Activated CD4-positive, alpha-beta T cell treated with anti-CD3 and anti-CD28 coated beads, Interleukin-2, amount 50 U/mL, for 4 hours (primary cell): ENCODE data around the gene GPR37L1.
"Not testable (repeated sequence)": the region's sequence is repeated elsewhere in the genome, so short reads cannot be mapped to it uniquely, and the experiment has no call there.

Source experiments
- DNase-seq, 2 experiments: peaks; one replicate each; pipeline ENCODE4 v3.0.0-alpha.2; 2020

The GPR37L1 gene

DNA sequence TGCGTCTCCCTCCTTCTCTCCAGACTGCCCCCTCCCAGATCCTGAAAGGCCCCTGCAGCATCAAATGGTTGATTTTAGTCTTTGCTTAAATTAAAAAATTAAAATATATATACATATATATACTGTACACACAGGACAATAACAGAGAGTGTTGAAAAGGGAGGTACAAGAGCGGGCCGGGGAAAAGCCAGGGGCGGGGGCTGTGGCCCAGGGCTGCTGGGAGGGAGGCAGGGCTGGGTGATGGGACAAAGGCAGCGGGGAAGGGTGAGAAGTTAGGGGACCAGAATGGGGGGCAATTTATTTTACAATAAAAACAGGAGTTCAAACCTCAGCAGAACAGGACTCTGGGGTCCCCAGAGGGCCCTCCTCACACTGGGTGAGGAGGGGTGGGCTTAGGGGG, 11.3 kb downstream of the GPR37L1 start:
- DNase-seq = no peak

DNA sequence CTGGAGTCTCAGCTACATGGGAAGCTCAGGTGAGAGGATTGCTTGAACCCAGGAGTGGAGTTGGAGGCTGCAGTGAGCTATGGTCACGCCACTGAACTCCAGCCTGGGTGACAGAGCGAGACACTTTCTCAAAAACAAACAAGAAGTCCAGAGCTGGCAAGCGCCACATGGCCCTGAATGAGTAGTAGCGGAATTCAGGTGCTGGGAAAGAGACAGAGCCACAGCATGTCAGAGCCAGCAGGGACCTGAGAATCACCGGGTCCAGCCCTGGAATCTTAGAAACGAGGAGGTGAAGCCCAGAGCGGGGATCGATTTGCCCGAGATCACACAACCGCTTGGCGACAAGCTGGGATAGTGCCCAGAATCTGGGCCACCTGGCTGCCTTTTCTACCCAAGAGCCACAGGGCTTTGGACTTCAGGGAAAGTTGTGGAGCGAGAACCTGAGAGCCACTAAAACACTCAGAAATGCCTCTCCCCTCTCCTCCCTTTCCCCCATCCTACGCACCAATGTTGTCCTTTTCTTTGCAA, 12.0 kb downstream of the GPR37L1 start:
- no peak for DNase-seq

DNA sequence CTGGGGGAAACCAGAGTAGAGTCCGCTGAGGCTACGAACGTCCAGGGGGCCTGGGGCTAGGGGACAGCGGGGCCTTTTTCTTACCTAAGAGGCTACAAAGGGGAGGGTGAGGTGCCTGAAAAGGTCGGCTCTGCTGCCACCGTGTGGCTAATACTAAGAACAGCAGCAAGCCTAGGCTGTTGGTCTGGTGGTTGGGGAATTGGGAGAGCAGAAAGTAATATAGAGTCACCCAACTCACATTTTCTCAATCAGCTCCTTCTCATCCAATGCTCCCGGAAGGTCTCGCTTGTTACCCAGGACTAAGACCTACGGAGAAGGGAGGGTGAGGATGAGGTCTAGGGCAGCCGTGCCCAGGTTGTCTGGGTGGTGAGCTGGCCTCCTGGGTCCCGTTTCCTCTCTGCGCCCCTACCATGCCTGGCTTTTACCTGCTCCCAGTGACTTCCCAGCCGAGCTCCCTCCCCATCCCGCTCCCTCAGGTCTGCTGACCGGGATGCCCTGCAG, 12.6 kb downstream of the GPR37L1 start:
- peak; percentile 34 to 43 for DNase-seq

- DNase-seq = no peak
These were observed 18.1 kb downstream of the GPR37L1 start for GRCh38 chr1:202140833-202141232.

DNA sequence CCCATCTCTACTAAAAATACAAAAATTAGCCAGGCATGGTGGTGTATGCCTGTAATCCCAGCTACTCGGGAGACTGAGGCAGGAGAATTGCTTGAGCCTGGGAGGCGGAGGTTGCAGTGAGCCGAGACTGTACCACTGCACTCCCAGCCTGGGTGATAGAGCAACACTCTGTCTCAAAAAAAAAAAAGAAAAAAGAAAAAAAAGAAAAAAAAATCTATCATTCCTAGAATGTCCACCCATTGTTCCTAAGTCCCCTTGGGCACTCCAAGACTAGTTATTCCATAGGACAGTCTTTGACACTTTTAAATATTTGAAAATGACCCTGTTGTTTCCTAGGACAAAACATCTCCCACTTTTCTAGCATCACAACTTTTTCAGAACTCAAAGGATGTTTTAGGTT, 18.8 kb downstream of the GPR37L1 start:
- not testable (repeated sequence) for DNase-seq

DNA sequence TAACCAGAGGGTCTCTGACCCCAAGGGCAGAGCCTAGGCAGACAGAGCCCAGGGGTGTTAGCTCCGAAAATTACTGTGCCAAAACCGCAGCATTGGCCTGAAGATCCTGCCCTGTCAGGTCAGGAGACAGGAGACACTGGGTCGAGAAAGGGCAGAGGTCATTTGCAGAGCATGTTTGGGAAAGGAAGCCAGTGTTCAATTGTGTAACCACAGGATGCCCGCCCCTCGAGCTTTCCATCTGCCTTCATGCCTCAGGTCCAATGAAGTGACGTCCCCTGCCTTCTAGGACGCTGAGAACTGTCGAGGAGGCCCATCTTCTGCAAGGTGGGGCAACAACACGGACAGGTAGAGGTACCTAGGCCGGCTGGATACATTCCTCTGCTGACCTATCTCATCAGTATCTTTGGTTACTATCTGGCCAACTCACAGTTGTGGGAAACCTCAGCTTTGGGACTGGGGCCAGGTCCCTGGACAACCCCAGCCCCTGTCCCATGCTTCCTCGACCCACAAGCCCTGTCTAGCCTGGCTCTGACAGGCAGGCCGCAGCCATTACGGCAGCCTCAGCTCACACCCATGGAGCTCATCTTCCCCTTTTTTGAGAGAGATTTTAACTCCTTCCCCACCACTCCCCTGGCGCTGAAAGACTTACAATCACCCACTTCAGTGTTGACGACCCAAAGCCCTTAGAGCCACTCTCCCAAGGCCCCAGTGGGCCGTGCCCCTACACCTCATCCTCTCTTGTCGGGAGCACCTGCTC, 20.5 kb downstream of the GPR37L1 start:
- no peak for DNase-seq

- DNase-seq = no peak
These were observed 21.2 kb downstream of the GPR37L1 start for GRCh38 chr1:202143768-202144401.

GRCh38 chr1:202144402-202145067, 21.8 kb downstream of the GPR37L1 start, which contains the start of gene ARL8A:
Gene ARL8A (minus strand): TSS chr1:202144737. CDS start chr1:202144572, 165 bp downstream.
- peak; percentile 50 to 59 for DNase-seq

DNA sequence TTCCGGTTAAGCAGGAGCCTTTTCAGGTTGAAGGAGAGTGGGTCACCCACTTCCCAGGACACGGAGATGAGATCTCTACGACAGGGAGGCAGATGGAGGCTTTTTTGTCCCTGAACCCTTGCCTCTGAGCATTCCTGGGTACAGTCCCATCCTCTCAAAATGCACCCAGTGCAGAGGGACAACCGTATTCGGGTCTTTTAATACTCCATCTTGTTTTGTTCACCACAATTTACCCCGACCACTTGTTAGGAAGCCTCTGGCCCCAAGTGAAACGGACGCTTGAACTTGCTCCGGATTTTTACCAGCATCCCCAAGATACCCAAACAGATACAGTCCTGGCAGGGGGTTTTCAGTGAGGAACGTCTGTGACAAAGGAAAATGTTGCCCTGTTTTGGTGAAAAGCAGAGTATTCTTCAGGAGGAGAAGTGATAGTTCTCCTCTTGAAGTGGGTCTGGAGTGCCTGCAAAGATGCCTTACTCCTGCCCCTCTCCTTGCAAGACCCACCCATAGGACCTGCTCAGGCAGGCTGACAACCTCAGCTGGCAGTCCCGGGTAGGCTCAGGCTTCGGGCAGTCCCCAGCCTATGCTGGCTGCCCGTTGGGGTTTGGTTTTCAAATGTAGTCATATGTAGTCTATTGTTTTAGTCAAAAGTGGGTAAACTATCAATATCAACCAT, 22.5 kb downstream of the GPR37L1 start:
- DNase-seq = no peak

GRCh38 chr1:202145744-202146140, 23.0 kb downstream of the GPR37L1 start:
- not testable (repeated sequence) for DNase-seq

DNA sequence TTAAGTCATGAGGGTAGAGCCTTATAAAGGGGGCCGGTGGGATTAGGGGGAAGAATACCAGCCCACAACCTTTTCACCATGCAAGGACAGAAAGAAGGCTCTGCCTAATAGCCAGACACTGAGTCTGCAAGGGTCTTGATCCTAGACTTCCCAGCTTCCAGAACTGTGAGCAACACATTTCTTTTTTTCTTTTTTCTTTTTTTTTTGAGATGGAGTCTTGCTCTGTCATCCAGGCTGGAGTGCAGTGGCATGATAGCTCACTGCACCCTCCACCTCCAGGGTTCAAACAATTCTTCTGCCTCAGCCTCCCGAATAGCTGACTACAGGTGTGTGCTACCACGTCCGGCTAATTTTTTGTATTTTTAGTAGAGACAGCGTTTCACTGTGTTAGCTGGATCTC, 23.6 kb downstream of the GPR37L1 start:
- no peak for DNase-seq

DNA sequence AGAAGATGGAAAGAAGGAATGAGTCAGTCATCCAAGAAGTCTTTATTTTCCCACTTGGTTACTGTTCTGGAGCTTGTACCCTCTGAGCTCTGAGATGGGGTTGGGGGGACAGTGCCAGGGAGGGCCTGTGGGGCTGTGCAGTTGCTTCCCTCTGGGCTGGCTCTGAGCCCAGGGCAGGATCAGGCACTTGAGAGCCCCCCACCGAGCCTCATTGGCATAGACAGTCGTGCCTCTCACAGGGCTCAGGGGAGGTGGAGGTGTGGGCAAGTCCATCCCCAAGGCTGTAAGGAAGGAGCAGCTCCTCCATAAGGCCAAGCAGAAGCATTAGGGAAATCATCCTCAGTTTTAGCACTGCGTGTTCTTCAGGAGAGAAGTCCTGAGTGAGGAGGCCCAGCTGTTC, 24.3 kb downstream of the GPR37L1 start:
- DNase-seq = no peak

DNA sequence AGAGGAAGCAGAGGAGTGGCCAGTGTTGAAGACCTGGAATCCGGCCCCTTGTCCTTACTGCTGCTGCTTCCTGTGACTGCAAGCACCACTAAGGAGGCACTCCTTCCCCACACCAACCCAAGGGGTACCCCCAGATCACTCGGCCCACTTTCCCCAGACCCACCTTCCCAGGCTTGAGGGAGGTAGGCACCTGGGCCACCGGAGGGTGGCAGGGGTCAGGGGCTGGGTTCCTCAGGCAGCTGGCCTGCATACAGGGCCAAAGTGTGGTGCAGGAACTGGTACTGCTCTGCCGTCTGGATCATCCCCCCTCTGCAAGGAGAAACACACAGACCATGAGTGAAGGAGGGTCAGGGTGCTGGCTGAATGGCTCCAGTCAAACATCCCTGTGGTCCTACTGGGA, 25.7 kb downstream of the GPR37L1 start:
- DNase-seq = no peak

DNA sequence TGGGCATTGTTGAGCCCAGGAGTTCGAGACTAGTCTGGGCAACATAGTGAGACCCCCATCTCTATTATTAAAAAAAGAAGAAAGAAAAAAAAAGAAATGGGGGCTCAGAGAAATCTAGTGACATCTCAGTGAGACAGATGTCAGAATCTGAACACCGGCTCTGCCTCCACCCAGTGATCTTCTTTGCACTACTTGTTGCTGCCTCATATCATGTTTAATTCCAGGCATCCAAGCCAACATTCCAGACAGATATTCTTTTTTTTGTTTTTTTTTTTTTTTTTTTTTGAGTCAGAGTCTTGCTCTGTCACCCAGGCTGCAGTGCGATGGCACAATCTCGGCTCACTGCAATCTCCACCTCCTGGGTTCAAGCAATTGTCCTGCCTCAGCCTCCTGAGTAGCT, 26.8 kb downstream of the GPR37L1 start:
- no peak for DNase-seq

GRCh38 chr1:202150187-202150586, 27.5 kb downstream of the GPR37L1 start:
- DNase-seq = no peak

- no peak for DNase-seq
These were observed 27.9 kb downstream of the GPR37L1 start for GRCh38 chr1:202150602-202151001.

DNA sequence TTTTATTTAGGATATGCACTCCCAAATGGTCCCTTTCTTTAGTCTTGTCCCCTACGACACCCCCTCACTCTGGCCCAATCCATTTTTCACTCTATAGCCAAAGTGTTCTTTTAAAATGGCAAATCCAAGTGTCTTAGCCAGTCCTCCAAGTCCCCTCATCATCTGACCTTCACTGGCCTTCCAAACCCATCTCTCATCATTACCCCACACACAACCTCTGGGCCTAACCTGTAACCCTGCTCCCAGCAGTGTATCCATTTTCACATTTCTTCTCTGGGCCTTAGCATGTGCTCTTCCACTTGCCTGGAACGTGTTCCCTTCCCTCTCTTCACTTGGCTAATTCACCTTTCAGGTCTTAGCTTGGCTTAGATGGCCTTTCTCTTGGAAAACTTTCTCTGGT, 28.3 kb downstream of the GPR37L1 start:
- no peak for DNase-seq

- no peak for DNase-seq
These were observed 29.7 kb downstream of the GPR37L1 start for GRCh38 chr1:202152399-202152798.

- DNase-seq = no peak
These were observed 30.6 kb downstream of the GPR37L1 start for GRCh38 chr1:202153284-202153683.

DNA sequence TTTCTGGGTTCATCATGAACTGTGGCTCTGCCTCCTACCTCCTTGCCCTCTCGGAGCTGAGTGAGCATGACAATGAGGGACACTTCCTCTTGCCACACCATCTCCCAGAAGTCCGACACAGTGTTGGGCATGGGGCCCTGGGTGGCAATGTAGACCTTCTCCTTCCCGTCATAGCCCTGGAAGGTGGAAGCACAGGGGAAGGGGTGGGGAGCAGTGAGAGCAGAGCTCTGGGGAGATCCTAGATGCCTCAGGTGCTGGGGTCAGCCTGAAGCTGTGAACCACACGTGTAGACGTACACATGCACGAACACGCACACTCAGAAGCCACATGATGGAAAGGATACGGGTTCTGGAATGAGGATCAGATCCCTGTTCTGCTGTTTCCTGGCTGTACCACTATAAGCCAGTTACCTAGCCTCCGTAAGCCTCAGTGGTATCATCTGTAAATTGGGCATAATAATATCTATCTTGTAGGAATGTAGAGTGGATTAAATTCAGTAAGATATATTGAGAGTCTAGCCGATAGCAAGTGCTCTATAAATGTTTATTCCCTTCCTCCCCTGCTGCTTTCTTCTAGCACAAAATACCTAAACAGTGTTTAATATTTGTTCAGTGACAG, 31.5 kb downstream of the GPR37L1 start:
- DNase-seq = no peak

DNA sequence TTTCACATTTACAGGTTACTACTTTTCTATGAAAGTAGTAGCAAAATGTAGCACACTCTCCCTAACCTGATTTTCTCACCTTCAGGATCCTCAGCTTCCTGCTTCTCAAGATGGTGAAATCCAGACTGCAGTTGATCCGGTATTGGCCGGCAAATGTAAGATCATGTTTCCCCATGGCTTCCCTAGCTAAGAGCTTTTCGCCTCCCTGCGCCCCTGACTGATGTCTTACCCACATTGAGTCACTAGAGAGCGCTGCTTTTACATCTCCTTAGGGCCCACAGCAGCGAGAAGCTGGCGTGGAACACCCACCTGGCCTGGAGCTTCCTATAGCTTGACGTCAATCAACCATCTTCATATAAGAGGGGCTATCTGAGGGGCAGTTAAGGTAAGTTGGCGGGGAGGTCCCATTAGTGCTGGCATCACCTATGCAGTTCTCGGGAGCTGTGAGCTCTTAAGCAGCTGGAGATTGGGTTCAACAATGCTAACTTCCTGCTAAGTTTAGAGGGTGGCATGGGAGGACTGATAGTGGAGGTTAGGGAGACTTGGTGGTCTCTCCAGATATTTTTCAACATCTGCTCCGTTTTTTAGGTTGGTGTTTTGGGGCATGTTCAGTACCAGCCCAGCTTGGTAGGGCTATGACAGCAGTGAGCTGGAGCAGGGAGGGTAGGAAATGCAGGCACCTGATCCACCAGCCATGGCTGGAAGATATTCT, 32.2 kb downstream of the GPR37L1 start:
- peak; percentile 44 to 45 for DNase-seq
